Adrenal gland (tissue), 12 donors: Measurements from ENCODE around the gene TMEM184B. TPM values are rescaled to one million over a fixed set of nuclear protein-coding genes. Genes with fewer than 3 reads are reported as not detected.

ENCODE experiments used
- DNase-seq, 7 donors: peaks; one replicate each; pipeline ENCODE4 v3.0.0-alpha.2; 2019 to 2020
- H3K27ac ChIP-seq, 5 donors: fragments of 200-600 bp; sonication (generic) in 4 of 5; 1 replicate in 3 of 5; 2 replicates in 2 of 5; pipeline versions ENCODE4 v1.5.1 to v1.8.0; 2016 to 2020; ENCODE audit warnings: mild to moderate bottlenecking in 1 of 5
- H3K27me3 ChIP-seq: fragments of 200-600 bp; 2 replicates; pipeline ENCODE4 v1.8.0; 2021
- H3K36me3 ChIP-seq, 2 donors: fragments of 200-600 bp; replicated peaks in 1 of 2; 1 replicate in 1 of 2; 2 replicates in 1 of 2; pipeline versions ENCODE4 v1.5.1 to v1.8.0; 2018 to 2022
- H3K4me1 ChIP-seq, 2 donors: fragments of 200-600 bp; replicated peaks in 1 of 2; 1 replicate in 1 of 2; 2 replicates in 1 of 2; pipeline versions ENCODE4 v1.5.1 to v1.8.0; 2018 to 2021
- H3K4me3 ChIP-seq, 4 donors: fragments of 200-600 bp; sonication (generic) in 3 of 4; one replicate each; pipeline ENCODE4 v1.5.1; 2016 to 2018
- H3K9me3 ChIP-seq, 3 donors: fragments of 200-600 bp; sonication (generic) in 1 of 3; replicated peaks in 1 of 3; 1 replicate in 2 of 3; 2 replicates in 1 of 3; pipeline versions ENCODE4 v1.5.1 to v1.8.0; 2016 to 2021
- POLR2A ChIP-seq, 2 donors: fragments of 450-650 bp; IDR thresholded peaks; one replicate each; pipeline ENCODE4 v1.6.1; 2017; ENCODE audit warnings: antibody characterized with exemption in 2 of 2, mild to moderate bottlenecking in 2 of 2, moderate library complexity in 1 of 2
- WGBS, 4 donors: extraction: QIAGEN DNeasy Blood & Tissue Kit in 2 of 4; methylation state at CpG; one replicate each; pipeline versions ENCODE4 v1.1.5 to v1.1.7; 2013 to 2017; 5-methylcytosine and 5-hydroxymethylcytosine counted together
- intact Hi-C, 2 donors: fragments of 100-400 bp; cut with DNase I; formaldehyde crosslinking; loops; one replicate each; pipeline versions ENCODE4 v1.14.1 to v1.15.0; 2022 to 2023
- polyA plus RNA-seq, 3 donors: library from polyadenylated mRNA; stranded (reverse); fragments of 200-250 nt in 2 of 3; fragments of 350-450 nt in 1 of 3; fragmentation: Illumina TruSeq in 1 of 3; extraction: RNeasy Lipid Tissue Mini Kit (QIAGEN cat#74804) in 1 of 3; gene quantifications; one replicate each; pipeline ENCODE4 v1.2.3, GENCODE V29; 2013 to 2014
- total RNA-seq, 9 donors: library from RNA; depleted of rRNA in 4 of 9; stranded (reverse); fragments of >200 nt in 4 of 9; fragments of 120-200 nt in 1 of 9; fragmentation: NEBNext Ultra II Directional in 1 of 9; extraction: Animal tissue kit (Norgen Biotek cat#: 25700) in 1 of 9; gene quantifications; one replicate each; pipeline versions ENCODE4 v1.1.0 to v1.2.4, GENCODE V29; 2013 to 2023
- TF ChIP-seq, protein P1 (sequence below), 6 experiments: fragments of 450-650 bp in 4 of 6; fragments of 200-600 bp in 2 of 6; sonication (generic) in 1 of 6; IDR thresholded peaks; 1 replicate in 5 of 6; 2 replicates in 1 of 6; pipeline versions ENCODE4 v1.5.1 to v1.8.0; 2016 to 2021; ENCODE audit warnings: antibody characterized with exemption in 6 of 6, mild to moderate bottlenecking in 2 of 6, moderate library complexity in 1 of 6
- donor health status: healthy with polysubstance abuse.
- donor health status: Bipolar disorder and iron deficiency.
- donor health status: DM: yes; HTN: yes; CAD: no.
- donor health status: DM: no; HTN: no; CAD: no.
- donor health status: DM: no; HTN: no; CAD: no.
- donor health status: DM: yes; HTN: yes; CAD: no.

TMEM184B gene
- total and polyA plus RNA-seq, 12 donors: 7.1 to 107 (median 43.8) TPM

DNA sequence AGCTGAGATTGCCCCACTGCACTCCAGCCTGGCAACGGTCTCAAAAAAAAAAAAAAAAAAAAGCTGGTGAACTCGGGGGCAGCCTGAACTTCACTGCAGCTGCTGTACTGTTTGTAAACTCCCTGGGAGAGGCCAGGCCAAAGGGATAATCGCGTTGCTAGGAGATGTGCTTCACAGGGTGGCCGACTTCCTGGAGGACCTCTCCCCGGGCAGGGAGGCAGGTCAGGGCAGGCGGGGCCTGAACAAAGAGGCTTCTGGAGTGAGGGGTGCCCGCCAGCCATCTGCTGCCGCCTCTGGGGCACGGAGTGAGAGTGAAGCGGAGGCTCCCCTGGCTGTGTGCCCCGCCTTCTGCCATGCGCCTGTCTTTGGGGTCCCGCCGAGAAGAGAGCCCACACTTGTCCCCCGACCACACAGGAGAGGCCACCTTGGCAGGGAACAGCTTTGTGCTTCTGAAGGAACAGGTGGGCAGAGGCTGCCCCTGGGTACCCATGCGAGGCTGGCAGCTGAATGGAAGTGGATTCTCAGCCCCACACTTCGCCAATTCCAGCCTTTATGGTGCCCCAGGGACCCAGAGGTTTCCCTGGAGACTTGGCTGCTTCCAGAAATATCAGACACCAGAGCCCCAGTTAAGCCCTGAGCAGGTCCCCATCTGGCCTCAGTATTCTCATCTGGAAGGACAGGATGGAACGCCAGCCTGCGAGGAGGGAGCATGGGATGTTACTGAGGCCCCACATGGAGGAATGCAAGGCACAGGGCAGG is 29.6 kb downstream of the TMEM184B start:
- Histone ChIP-seq H3K4me1 (peaks cover 18 to 49% of the 10 kb centered on the region in 2 donors), H3K9me3 (no peaks in the 10 kb centered on the region), H3K36me3 (peaks cover 0 to 32% of the 10 kb centered on the region in 2 donors), H3K27ac (peak overlapping the region in 2 of 5 donors; percentile 62 to 76), H3K4me3 (no peak overlapping the region), H3K27me3 (no peaks in the 10 kb centered on the region)
- peak in 3 of 7 donors; percentile 33 to 75 (median 50) for DNase-seq
- 64 to 82% (median 68%) methylated on average over 13 to 20 of the region's 20 CpGs for WGBS, 4 donors
- intact Hi-C loops: no loop called here
- TF ChIP-seq, protein P1, sequence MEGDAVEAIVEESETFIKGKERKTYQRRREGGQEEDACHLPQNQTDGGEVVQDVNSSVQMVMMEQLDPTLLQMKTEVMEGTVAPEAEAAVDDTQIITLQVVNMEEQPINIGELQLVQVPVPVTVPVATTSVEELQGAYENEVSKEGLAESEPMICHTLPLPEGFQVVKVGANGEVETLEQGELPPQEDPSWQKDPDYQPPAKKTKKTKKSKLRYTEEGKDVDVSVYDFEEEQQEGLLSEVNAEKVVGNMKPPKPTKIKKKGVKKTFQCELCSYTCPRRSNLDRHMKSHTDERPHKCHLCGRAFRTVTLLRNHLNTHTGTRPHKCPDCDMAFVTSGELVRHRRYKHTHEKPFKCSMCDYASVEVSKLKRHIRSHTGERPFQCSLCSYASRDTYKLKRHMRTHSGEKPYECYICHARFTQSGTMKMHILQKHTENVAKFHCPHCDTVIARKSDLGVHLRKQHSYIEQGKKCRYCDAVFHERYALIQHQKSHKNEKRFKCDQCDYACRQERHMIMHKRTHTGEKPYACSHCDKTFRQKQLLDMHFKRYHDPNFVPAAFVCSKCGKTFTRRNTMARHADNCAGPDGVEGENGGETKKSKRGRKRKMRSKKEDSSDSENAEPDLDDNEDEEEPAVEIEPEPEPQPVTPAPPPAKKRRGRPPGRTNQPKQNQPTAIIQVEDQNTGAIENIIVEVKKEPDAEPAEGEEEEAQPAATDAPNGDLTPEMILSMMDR (IDR thresholded peaks at IDR 0.05): no peak
- TF ChIP-seq POLR2A (IDR thresholded peaks at IDR 0.05): no peak

DNA sequence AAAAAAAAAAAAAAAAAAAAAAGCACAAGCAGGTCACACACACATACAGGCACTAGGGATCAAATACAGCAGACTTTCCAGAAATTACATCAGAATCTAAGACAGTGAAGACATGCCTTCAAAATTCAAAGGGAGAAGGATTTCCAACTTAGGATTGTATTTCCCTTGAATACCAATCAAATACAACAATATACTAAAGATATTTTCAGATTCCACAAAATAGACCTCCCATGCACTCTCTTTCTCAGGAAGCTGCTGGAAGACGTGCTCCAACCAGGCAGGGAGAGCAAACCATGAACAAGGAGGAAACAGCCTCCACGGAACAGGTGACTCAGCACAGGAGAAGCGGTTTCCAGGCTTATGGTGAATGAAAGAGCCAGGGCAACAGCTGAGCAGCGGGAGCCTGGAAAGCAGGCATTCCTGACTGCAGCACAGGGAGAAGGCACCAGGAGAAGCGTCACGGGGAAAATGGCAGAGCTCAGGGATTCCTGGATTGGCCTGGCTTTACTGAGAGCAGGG is 32.0 kb downstream of the TMEM184B start:
- Histone ChIP-seq H3K9me3 (no peaks in the 10 kb centered on the region), H3K4me1 (peaks cover 22 to 48% of the 10 kb centered on the region in 2 donors), H3K36me3 (peaks cover 0 to 17% of the 10 kb centered on the region in 2 donors), H3K27ac (peak overlapping the region in 4 of 5 donors; percentile 5 to 88 (median 42)), H3K27me3 (no peaks in the 10 kb centered on the region), H3K4me3 (no peak overlapping the region)
- DNase-seq: peak; percentile 49 to 85 (median 68)
- intact Hi-C loops: no loop called here
- WGBS, 4 donors: 35 to 54% (median 48%) methylated on average over 6 of the region's 6 CpGs
- TF ChIP-seq POLR2A (IDR thresholded peaks at IDR 0.05): no peak
- TF ChIP-seq, protein P1 (IDR thresholded peaks at IDR 0.05): no peak

GRCh38 chr22:38239101-38239761 is 33.6 kb downstream of the TMEM184B start:
- WGBS, 4 donors: 28 to 36% (median 29%) methylated on average over 12 to 14 of the region's 14 CpGs
- intact Hi-C loops: no loop called here
- Histone ChIP-seq H3K27me3 (no peaks in the 10 kb centered on the region), H3K4me3 (no peak overlapping the region), H3K27ac (peak overlapping the region; percentile 15 to 96 (median 82)), H3K4me1 (peaks cover 22 to 54% of the 10 kb centered on the region in 2 donors), H3K9me3 (no peaks in the 10 kb centered on the region), H3K36me3 (peaks cover 0 to 21% of the 10 kb centered on the region in 2 donors)
- TF ChIP-seq, protein P1 (IDR thresholded peaks at IDR 0.05): peak in 2 of 6 experiments; percentile 22 to 34
- TF ChIP-seq POLR2A (IDR thresholded peaks at IDR 0.05): peak in 1 of 2 donors; percentile 34
- DNase-seq: peak; percentile 56 to 82 (median 75)

- Histone ChIP-seq H3K36me3 (peaks cover 0 to 17% of the 10 kb centered on the region in 2 donors), H3K27ac (peak overlapping the region; percentile 15 to 96 (median 82)), H3K4me3 (no peak overlapping the region), H3K27me3 (no peaks in the 10 kb centered on the region), H3K4me1 (peaks cover 24 to 58% of the 10 kb centered on the region in 2 donors), H3K9me3 (no peaks in the 10 kb centered on the region)
- WGBS, 4 donors: 44 to 57% (median 48%) methylated on average over 8 to 9 of the region's 9 CpGs
- intact Hi-C loops: no loop called here
- DNase-seq: peak; percentile 44 to 88 (median 80)
- TF ChIP-seq POLR2A (IDR thresholded peaks at IDR 0.05): no peak
- TF ChIP-seq, protein P1 (IDR thresholded peaks at IDR 0.05): no peak
These were observed 34.2 kb downstream of the TMEM184B start for GRCh38 chr22:38238519-38239071.
